Transverse colon (tissue), 4 donors: ENCODE results near the gene ZBTB32. TPM values are rescaled to one million over a fixed set of nuclear protein-coding genes. Genes with fewer than 3 reads are reported as not detected.

Experiments
- DNase-seq: peaks from one replicate; pipeline ENCODE4 v3.0.0-alpha.2; 2019
- H3K27ac ChIP-seq, 4 donors: fragments of 200-600 bp; sonication (generic); 2 replicates each; pipeline ENCODE4 v1.5.1; 2016 to 2018; ENCODE audit warnings: inconsistent platforms in 4 of 4
- H3K27me3 ChIP-seq: fragments of 200-600 bp; sonication (generic); 2 replicates; pipeline ENCODE4 v1.5.1; 2017; ENCODE audit warnings: inconsistent platforms
- H3K36me3 ChIP-seq, 4 donors: fragments of 200-600 bp; sonication (generic); 2 replicates each; pipeline ENCODE4 v1.5.1; 2017 to 2019; ENCODE audit warnings: inconsistent platforms in 4 of 4
- H3K4me1 ChIP-seq, 4 donors: fragments of 200-600 bp; sonication (generic); 2 replicates each; pipeline ENCODE4 v1.5.1; 2017 to 2020; ENCODE audit warnings: inconsistent platforms in 4 of 4
- H3K4me3 ChIP-seq, 4 donors: fragments of 200-600 bp; sonication (generic); 1 replicate in 1 of 4; 2 replicates in 3 of 4; pipeline versions ENCODE4 v1.5.1 to v1.6.1; 2017 to 2019; ENCODE audit warnings: inconsistent platforms in 4 of 4
- H3K9me3 ChIP-seq, 2 donors: fragments of 200-600 bp; sonication (generic); 2 replicates each; pipeline ENCODE4 v1.5.1; 2017 to 2019; ENCODE audit warnings: inconsistent platforms in 2 of 2
- EP300 ChIP-seq: sonication (generic); formaldehyde crosslinking; IDR thresholded peaks from one replicate; pipeline ENCODE4 v1.6.1; 2017; ENCODE audit warnings: antibody characterized with exemption, low read depth
- POLR2A ChIP-seq: fragments of 450-650 bp; IDR thresholded peaks from one replicate; pipeline ENCODE4 v1.6.1; 2016; ENCODE audit warnings: antibody characterized with exemption, mild to moderate bottlenecking, moderate library complexity
- POLR2AphosphoS5 ChIP-seq, 3 donors: sonication (generic); formaldehyde crosslinking; IDR thresholded peaks; one replicate each; pipeline ENCODE4 v1.6.1; 2016; ENCODE audit warnings: antibody characterized with exemption in 3 of 3
- WGBS, 2 donors: methylation state at CpG; one replicate each; pipeline ENCODE4 v1.1.5; 2018; ENCODE audit warnings: low coverage in 1 of 2; 5-methylcytosine and 5-hydroxymethylcytosine counted together
- in situ Hi-C, 4 donors: fragments of 200-750 bp; cut with MboI; loops; one replicate each; pipeline versions ENCODE4 v1.15.0 to v1.15.1; 2017; ENCODE audit warnings: low sequenced_read_pairs in 3 of 4, low pct_ligation_motif_present in 1 of 4, low pct_unique_long_range_greater_than_20kb in 1 of 4
- intact Hi-C: fragments of 100-400 bp; cut with DNase I; formaldehyde crosslinking; loops from one replicate; pipeline ENCODE4 v1.15.1; 2023; ENCODE audit warnings: low total_unique reads
- total RNA-seq, 4 donors: library from RNA; depleted of rRNA; stranded (reverse); fragments of >200 nt; gene quantifications; one replicate each; pipeline ENCODE4 v1.1.0, GENCODE V29; 2016
- TF ChIP-seq, protein P1 (sequence below), 5 experiments: fragments of 200-600 bp in 3 of 5; fragments of 450-650 bp in 2 of 5; sonication (generic) in 3 of 5; IDR thresholded peaks; 1 replicate in 2 of 5; 2 replicates in 3 of 5; pipeline ENCODE4 v1.5.1; 2016 to 2017; ENCODE audit warnings: antibody characterized with exemption in 5 of 5, inconsistent platforms in 3 of 5, mild to moderate bottlenecking in 2 of 5, moderate library complexity in 1 of 5

ZBTB32 gene
- total RNA-seq, 4 donors from 2014 or later = not detected

DNA sequence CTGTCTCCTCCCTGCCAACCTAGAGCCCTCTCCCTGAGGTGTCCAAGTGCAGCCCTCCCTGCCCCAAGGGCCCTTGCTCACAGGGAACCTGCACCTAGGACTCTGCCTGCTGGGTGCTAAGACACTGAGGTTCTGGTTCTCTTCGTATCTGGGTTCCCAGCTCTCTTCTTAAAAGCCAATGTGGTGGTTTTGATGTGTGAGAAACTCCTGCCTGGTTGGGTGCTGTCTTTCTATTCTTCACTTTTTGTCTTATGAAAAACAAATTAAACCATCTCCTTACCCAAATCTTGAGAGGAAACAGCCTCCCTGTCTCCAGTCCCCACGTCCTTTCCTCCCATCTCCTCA lies 9.1 kb downstream of the ZBTB32 start:
- intact Hi-C loops (loop anchor here (10.0 kb wide), 1 partner anchor 169 kb away; the partner anchor contains the start of gene TMEM147), in situ Hi-C loops (no loop called here)
- H3K36me3 ChIP-seq = no peaks in the 10 kb centered on the region
- no peaks in the 10 kb centered on the region for H3K27me3 ChIP-seq
- no peak overlapping the region for H3K4me3 ChIP-seq
- H3K9me3 ChIP-seq = no peaks in the 10 kb centered on the region
- H3K27ac ChIP-seq = peak overlapping the region in 2 of 4 donors; percentile 29 to 47
- peaks cover 9 to 15% (median 12%) of the 10 kb centered on the region in 4 donors for H3K4me1 ChIP-seq
- WGBS, 2 donors = 76 to 84% methylated on average over 2 of the region's 2 CpGs
- TF ChIP-seq EP300 = no peak
- TF ChIP-seq, protein P1, sequence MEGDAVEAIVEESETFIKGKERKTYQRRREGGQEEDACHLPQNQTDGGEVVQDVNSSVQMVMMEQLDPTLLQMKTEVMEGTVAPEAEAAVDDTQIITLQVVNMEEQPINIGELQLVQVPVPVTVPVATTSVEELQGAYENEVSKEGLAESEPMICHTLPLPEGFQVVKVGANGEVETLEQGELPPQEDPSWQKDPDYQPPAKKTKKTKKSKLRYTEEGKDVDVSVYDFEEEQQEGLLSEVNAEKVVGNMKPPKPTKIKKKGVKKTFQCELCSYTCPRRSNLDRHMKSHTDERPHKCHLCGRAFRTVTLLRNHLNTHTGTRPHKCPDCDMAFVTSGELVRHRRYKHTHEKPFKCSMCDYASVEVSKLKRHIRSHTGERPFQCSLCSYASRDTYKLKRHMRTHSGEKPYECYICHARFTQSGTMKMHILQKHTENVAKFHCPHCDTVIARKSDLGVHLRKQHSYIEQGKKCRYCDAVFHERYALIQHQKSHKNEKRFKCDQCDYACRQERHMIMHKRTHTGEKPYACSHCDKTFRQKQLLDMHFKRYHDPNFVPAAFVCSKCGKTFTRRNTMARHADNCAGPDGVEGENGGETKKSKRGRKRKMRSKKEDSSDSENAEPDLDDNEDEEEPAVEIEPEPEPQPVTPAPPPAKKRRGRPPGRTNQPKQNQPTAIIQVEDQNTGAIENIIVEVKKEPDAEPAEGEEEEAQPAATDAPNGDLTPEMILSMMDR (IDR thresholded peaks at IDR 0.05) = no peak
- TF ChIP-seq POLR2A = no peak
- TF ChIP-seq POLR2AphosphoS5 (IDR thresholded peaks at IDR 0.05) = no peak
- DNase-seq = no peak

DNA sequence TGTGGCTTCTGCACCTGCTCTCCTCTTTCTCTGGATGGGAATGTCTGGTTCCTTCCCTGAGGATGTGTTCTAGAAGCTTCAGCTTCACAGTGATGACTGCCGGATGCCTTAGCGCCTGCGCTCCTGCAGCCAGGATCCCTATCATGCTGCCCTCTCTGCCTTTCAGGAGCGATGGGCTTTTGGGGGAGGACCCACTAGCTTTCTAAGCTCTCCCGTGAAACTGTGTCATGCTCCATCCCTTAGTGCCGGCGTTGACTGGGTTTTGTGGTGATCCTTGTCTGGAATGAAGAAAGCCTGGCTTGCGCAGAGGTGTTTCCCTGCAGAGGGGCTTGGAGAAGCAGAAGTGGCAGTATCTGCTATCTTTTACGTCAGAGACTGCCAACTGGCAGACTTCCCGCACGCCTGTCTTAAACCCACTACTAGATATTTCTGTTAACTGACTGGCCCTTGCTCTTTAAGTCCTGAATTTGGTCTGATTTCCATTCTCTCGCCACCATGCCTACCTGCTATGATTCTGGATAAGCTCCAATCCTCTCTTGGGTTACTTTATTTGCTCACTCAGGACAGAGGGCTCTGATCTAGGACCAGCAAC lies 9.6 kb downstream of the ZBTB32 start:
- WGBS, 2 donors = 80% methylated on average over 12 of the region's 12 CpGs; no CpG with 5 or more reads in 1 of the 2 donors
- H3K27ac ChIP-seq = peak overlapping the region in 2 of 4 donors; percentile 29 to 47
- H3K4me1 ChIP-seq = peaks cover 11 to 20% (median 16%) of the 10 kb centered on the region in 4 donors
- no peaks in the 10 kb centered on the region for H3K36me3 ChIP-seq
- TF ChIP-seq EP300 (no peak), POLR2AphosphoS5 (IDR thresholded peaks at IDR 0.05) (no peak), POLR2A (no peak)
- TF ChIP-seq, protein P1 (IDR thresholded peaks at IDR 0.05) = no peak
- intact Hi-C loops (loop anchor here (10.0 kb wide), 1 partner anchor 169 kb away; the partner anchor contains the start of gene TMEM147), in situ Hi-C loops (no loop called here)
- no peak overlapping the region for H3K4me3 ChIP-seq
- H3K27me3 ChIP-seq = no peaks in the 10 kb centered on the region
- no peaks in the 10 kb centered on the region for H3K9me3 ChIP-seq
- DNase-seq = no peak

DNA sequence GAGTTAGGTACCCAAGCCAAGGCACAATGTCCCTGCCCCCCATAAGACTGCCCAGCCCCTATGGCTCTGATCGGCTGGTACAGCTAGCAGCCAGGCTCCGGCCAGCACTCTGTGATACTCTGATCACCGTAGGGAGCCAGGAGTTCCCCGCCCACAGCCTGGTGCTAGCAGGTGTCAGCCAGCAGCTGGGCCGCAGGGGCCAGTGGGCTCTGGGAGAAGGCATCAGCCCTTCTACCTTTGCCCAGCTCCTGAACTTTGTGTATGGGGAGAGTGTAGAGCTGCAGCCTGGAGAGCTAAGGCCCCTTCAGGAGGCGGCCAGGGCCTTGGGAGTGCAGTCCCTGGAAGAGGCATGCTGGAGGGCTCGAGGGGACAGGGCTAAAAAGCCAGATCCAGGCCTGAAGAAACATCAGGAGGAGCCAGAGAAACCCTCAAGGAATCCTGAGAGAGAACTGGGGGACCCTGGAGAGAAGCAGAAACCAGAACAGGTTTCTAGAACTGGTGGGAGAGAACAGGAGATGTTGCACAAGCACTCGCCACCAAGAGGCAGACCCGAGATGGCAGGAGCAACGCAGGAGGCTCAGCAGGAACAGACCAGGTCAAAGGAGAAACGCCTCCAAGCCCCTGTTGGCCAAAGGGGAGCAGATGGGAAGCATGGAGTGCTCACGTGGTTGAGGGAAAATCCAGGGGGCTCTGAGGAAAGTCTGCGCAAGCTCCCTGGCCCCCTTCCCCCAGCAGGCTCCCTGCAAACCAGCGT lies 10.4 kb downstream of the ZBTB32 start:
- Histone ChIP-seq H3K9me3 (no peaks in the 10 kb centered on the region), H3K36me3 (no peaks in the 10 kb centered on the region), H3K27me3 (no peaks in the 10 kb centered on the region), H3K4me1 (peaks cover 18 to 28% (median 22%) of the 10 kb centered on the region in 4 donors), H3K4me3 (no peak overlapping the region), H3K27ac (peak overlapping the region in 1 of 4 donors; percentile 95)
- DNase-seq = no peak
- in situ Hi-C loops = no loop called here
- no peak for TF ChIP-seq EP300
- TF ChIP-seq, protein P1 (IDR thresholded peaks at IDR 0.05) = no peak
- no peak for TF ChIP-seq POLR2AphosphoS5 (IDR thresholded peaks at IDR 0.05)
- TF ChIP-seq POLR2A = no peak
- 60% methylated on average over 1 to 14 of the region's 14 CpGs for WGBS, 2 donors
- intact Hi-C loops = loop anchor here (1.0 to 10.0 kb wide), 2 partner anchors 20 to 170 kb away; partner anchors contain the start of gene TMEM147

DNA sequence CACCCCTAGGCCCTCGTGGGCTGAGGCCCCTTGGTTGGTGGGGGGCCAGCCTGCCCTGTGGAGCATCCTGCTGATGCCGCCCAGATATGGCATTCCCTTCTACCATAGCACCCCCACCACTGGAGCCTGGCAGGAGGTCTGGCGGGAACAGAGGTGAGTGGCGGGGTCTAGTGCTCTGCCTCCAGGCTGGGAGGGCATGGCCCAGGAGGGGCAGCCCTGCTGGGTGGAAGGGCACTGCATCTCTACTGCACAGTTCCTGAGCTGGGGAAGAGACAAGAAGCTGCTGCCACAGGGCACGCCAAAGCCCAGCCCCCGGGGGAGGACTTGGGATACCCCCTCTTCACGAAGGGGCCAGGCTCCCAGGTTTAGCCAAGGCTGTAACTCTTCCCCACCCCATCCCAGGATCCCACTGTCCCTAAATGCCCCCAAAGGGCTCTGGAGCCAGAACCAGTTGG lies 11.0 kb downstream of the ZBTB32 start:
- Histone ChIP-seq H3K27me3 (no peaks in the 10 kb centered on the region), H3K4me1 (peaks cover 18 to 28% (median 24%) of the 10 kb centered on the region in 4 donors), H3K36me3 (no peaks in the 10 kb centered on the region), H3K9me3 (no peaks in the 10 kb centered on the region), H3K4me3 (peak overlapping the region in 2 of 4 donors; percentile 75 to 89), H3K27ac (peak overlapping the region; percentile 91 to 95 (median 92))
- in situ Hi-C loops (no loop called here), intact Hi-C loops (loop anchor here (1.0 to 10.0 kb wide), 2 partner anchors 21 to 171 kb away; partner anchors contain the start of gene TMEM147)
- WGBS, 2 donors = 73% methylated on average over 6 of the region's 7 CpGs; no CpG with 5 or more reads in 1 of the 2 donors
- no peak for DNase-seq
- TF ChIP-seq POLR2A = no peak
- no peak for TF ChIP-seq POLR2AphosphoS5 (IDR thresholded peaks at IDR 0.05)
- TF ChIP-seq, protein P1 (IDR thresholded peaks at IDR 0.05) = no peak
- no peak for TF ChIP-seq EP300
